HUES64 (cell line): ENCODE data around the gene YY1AP1.
"Not testable (repeated sequence)": the region's sequence is repeated elsewhere in the genome, so short reads cannot be mapped to it uniquely, and the experiment has no call there.

Source experiments
- H3K27ac ChIP-seq: 2 replicates; pipeline ENCODE4 v1.7.0; 2013; ENCODE audit warnings: low read depth, low read length, inconsistent platforms
- H3K27me3 ChIP-seq: 2 replicates; pipeline ENCODE4 v1.6.1; 2013; ENCODE audit warnings: mild to moderate bottlenecking, low read length; ENCODE audit not compliant: insufficient read depth
- H3K36me3 ChIP-seq: 2 replicates; pipeline ENCODE4 v1.6.1; 2013; ENCODE audit warnings: mild to moderate bottlenecking, low read length; ENCODE audit not compliant: insufficient read depth
- H3K4me1 ChIP-seq: 2 replicates; pipeline ENCODE4 v1.6.1; 2013; ENCODE audit warnings: mild to moderate bottlenecking, low read length, moderate library complexity; ENCODE audit not compliant: insufficient read depth
- H3K4me3 ChIP-seq: 2 replicates; pipeline ENCODE4 v1.5.1; 2013; ENCODE audit warnings: mild to moderate bottlenecking, low read length, moderate library complexity
- H3K9ac ChIP-seq: 2 replicates; pipeline ENCODE4 v1.6.1; 2013; ENCODE audit warnings: mild to moderate bottlenecking, low read depth, low read length
- H3K9me3 ChIP-seq: 2 replicates; pipeline ENCODE4 v1.6.1; 2013; ENCODE audit warnings: low read depth, low read length; ENCODE audit not compliant: insufficient read depth
- WGBS: fragments of 150-250, 120-280 bp; methylation state at CpG from one replicate; pipeline ENCODE4 v1.1.7; 2013; ENCODE audit warnings: missing lambda C conversion rate; 5-methylcytosine and 5-hydroxymethylcytosine counted together

The YY1AP1 gene

GRCh38 chr1:155661239-155661638 is 27.3 kb downstream of the YY1AP1 start:
- H3K9me3 ChIP-seq, H3K27ac ChIP-seq, H3K4me1 ChIP-seq, H3K4me3 ChIP-seq, H3K9ac ChIP-seq, H3K27me3 ChIP-seq: not testable (repeated sequence)
- H3K36me3 ChIP-seq, result peaks cover 68% of the 10 kb centered on the region
- WGBS, result no CpG with 5 or more reads among the region's 4 CpGs

GRCh38 chr1:155657463-155657862 is 31.1 kb downstream of the YY1AP1 start:
- H3K4me1 ChIP-seq, result no peaks in the 10 kb centered on the region
- H3K27me3 ChIP-seq, result no peaks in the 10 kb centered on the region
- no peak overlapping the region for H3K27ac ChIP-seq
- H3K36me3 ChIP-seq, result peaks cover 37% of the 10 kb centered on the region
- H3K9me3 ChIP-seq, result no peaks in the 10 kb centered on the region
- H3K4me3 ChIP-seq, result no peak overlapping the region
- H3K9ac ChIP-seq, result no peak overlapping the region
- WGBS, result 98% methylated on average over 2 of the region's 2 CpGs

GRCh38 chr1:155652951-155653350 is 35.6 kb downstream of the YY1AP1 start:
- Histone ChIP-seq H3K4me1 (peaks cover 4% of the 10 kb centered on the region; the same call in 1 of the 2 replicates), H3K4me3 (no peak overlapping the region), H3K36me3 (no peaks in the 10 kb centered on the region), H3K9ac (no peak overlapping the region), H3K27me3 (no peaks in the 10 kb centered on the region), H3K27ac (no peak overlapping the region), H3K9me3 (peaks cover 2% of the 10 kb centered on the region; the same call in 1 of the 2 replicates)
- WGBS, result 94% methylated on average over 3 of the region's 3 CpGs

- no peak overlapping the region for H3K27ac ChIP-seq
- H3K9ac ChIP-seq, result no peak overlapping the region
- H3K27me3 ChIP-seq, result no peaks in the 10 kb centered on the region
- H3K4me1 ChIP-seq, result peaks cover 4% of the 10 kb centered on the region; the same call in 1 of the 2 replicates
- WGBS, result 96% methylated on average over 2 of the region's 3 CpGs
- peaks cover 2% of the 10 kb centered on the region; the same call in 1 of the 2 replicates for H3K9me3 ChIP-seq
- no peak overlapping the region for H3K4me3 ChIP-seq
- no peaks in the 10 kb centered on the region for H3K36me3 ChIP-seq
Measured at GRCh38 chr1:155651861-155652661, 36.5 kb downstream of the YY1AP1 start.

GRCh38 chr1:155650231-155650757 is 38.3 kb downstream of the YY1AP1 start:
- H3K9me3 ChIP-seq, result peaks cover 2% of the 10 kb centered on the region; the same call in 1 of the 2 replicates
- no peak overlapping the region for H3K4me3 ChIP-seq
- no peak overlapping the region for H3K27ac ChIP-seq
- H3K9ac ChIP-seq, result no peak overlapping the region
- H3K4me1 ChIP-seq, result peaks cover 4% of the 10 kb centered on the region; the same call in 1 of the 2 replicates
- 95% methylated on average over 7 of the region's 7 CpGs for WGBS
- no peaks in the 10 kb centered on the region for H3K27me3 ChIP-seq
- H3K36me3 ChIP-seq, result no peaks in the 10 kb centered on the region

GRCh38 chr1:155649676-155650075 is 38.9 kb downstream of the YY1AP1 start:
- Histone ChIP-seq H3K9ac (no peak overlapping the region), H3K27me3 (no peaks in the 10 kb centered on the region), H3K27ac (no peak overlapping the region)

GRCh38 chr1:155648207-155649147 is 40.1 kb downstream of the YY1AP1 start:
- no peak overlapping the region for H3K27ac ChIP-seq
- H3K9ac ChIP-seq, result no peak overlapping the region
- H3K36me3 ChIP-seq, result no peaks in the 10 kb centered on the region
- H3K4me3 ChIP-seq, result no peak overlapping the region
- H3K4me1 ChIP-seq, result peaks cover 4% of the 10 kb centered on the region; the same call in 1 of the 2 replicates
- WGBS, result 60% methylated on average over 10 of the region's 11 CpGs
- peaks cover 11% of the 10 kb centered on the region for H3K9me3 ChIP-seq
- H3K27me3 ChIP-seq, result no peaks in the 10 kb centered on the region

More at GRCh38 chr1:155649676-155650075, 38.9 kb downstream of the YY1AP1 start:
- H3K4me1 ChIP-seq, result peaks cover 4% of the 10 kb centered on the region; the same call in 1 of the 2 replicates
- no peaks in the 10 kb centered on the region for H3K36me3 ChIP-seq
- peaks cover 2% of the 10 kb centered on the region; the same call in 1 of the 2 replicates for H3K9me3 ChIP-seq
- no peak overlapping the region for H3K4me3 ChIP-seq

- peaks cover 30% of the 10 kb centered on the region for H3K9me3 ChIP-seq
- no peak overlapping the region for H3K9ac ChIP-seq
- H3K4me1 ChIP-seq, result peaks cover 4% of the 10 kb centered on the region; the same call in 1 of the 2 replicates
- no peaks in the 10 kb centered on the region for H3K27me3 ChIP-seq
- H3K4me3 ChIP-seq, result no peak overlapping the region
- WGBS, result 95% methylated on average over 2 of the region's 2 CpGs
- H3K36me3 ChIP-seq, result peaks cover 3% of the 10 kb centered on the region; the same call in 1 of the 2 replicates
- no peak overlapping the region for H3K27ac ChIP-seq
Measured at GRCh38 chr1:155646307-155646706, 42.3 kb downstream of the YY1AP1 start.

- Histone ChIP-seq H3K9me3 (peaks cover 30% of the 10 kb centered on the region), H3K4me3 (no peak overlapping the region), H3K9ac (no peak overlapping the region), H3K36me3 (peaks cover 3% of the 10 kb centered on the region; the same call in 1 of the 2 replicates), H3K4me1 (peaks cover 4% of the 10 kb centered on the region; the same call in 1 of the 2 replicates), H3K27ac (no peak overlapping the region), H3K27me3 (no peaks in the 10 kb centered on the region)
- WGBS, result 90% methylated on average over 6 of the region's 6 CpGs
Measured at GRCh38 chr1:155645648-155646047, 42.9 kb downstream of the YY1AP1 start.

- WGBS, result 90% methylated on average over 4 of the region's 4 CpGs
- Histone ChIP-seq H3K27ac (no peak overlapping the region), H3K36me3 (peaks cover 3% of the 10 kb centered on the region; the same call in 1 of the 2 replicates), H3K9ac (no peak overlapping the region), H3K27me3 (no peaks in the 10 kb centered on the region), H3K4me3 (no peak overlapping the region), H3K4me1 (peaks cover 4% of the 10 kb centered on the region; the same call in 1 of the 2 replicates), H3K9me3 (peaks cover 29% of the 10 kb centered on the region)
Measured at GRCh38 chr1:155645034-155645598, 43.5 kb downstream of the YY1AP1 start.
